Thyroid gland (tissue), 4 donors: Measurements from ENCODE around the gene LRRC41. TPM values are rescaled to one million over a fixed set of nuclear protein-coding genes. Genes with fewer than 3 reads are reported as not detected.

Source experiments
- DNase-seq, 2 donors: peaks; one replicate each; pipeline ENCODE4 v3.0.0-alpha.2; 2019
- H3K27ac ChIP-seq, 3 donors: fragments of 200-600 bp; sonication (generic); 1 replicate in 2 of 3; 2 replicates in 1 of 3; pipeline ENCODE4 v1.5.1; 2016 to 2019; ENCODE audit warnings: mild to moderate bottlenecking in 1 of 3, moderate library complexity in 1 of 3
- H3K27me3 ChIP-seq: fragments of 200-600 bp; sonication (generic); one replicate; pipeline ENCODE4 v1.5.1; 2019
- H3K36me3 ChIP-seq, 2 donors: fragments of 200-600 bp; sonication (generic); one replicate each; pipeline ENCODE4 v1.5.1; 2016 to 2019
- H3K4me1 ChIP-seq, 2 donors: fragments of 200-600 bp; sonication (generic); one replicate each; pipeline ENCODE4 v1.5.1; 2017 to 2019
- H3K4me3 ChIP-seq, 3 donors: fragments of 200-600 bp; sonication (generic); replicated peaks in 1 of 3; 1 replicate in 2 of 3; 2 replicates in 1 of 3; pipeline ENCODE4 v1.5.1; 2016; ENCODE audit warnings: mild to moderate bottlenecking in 1 of 3
- H3K9me3 ChIP-seq: fragments of 200-600 bp; sonication (generic); one replicate; pipeline ENCODE4 v1.5.1; 2017
- CTCF ChIP-seq, 6 experiments: fragments of 200-600 bp in 3 of 6; fragments of 450-650 bp in 3 of 6; sonication (generic) in 3 of 6; IDR thresholded peaks; one replicate each; pipeline ENCODE4 v1.5.1; 2016 to 2019; ENCODE audit warnings: antibody characterized with exemption in 6 of 6, mild to moderate bottlenecking in 2 of 6, inconsistent platforms in 1 of 6, moderate library complexity in 1 of 6
- POLR2A ChIP-seq, 2 donors: fragments of 450-650 bp; IDR thresholded peaks; one replicate each; pipeline ENCODE4 v1.6.1; 2017; ENCODE audit warnings: antibody characterized with exemption in 2 of 2, mild to moderate bottlenecking in 2 of 2, moderate library complexity in 1 of 2
- WGBS, 2 donors: methylation state at CpG; one replicate each; pipeline ENCODE4 v1.1.5; 2017; 5-methylcytosine and 5-hydroxymethylcytosine counted together
- intact Hi-C: fragments of 100-400 bp; cut with DNase I; formaldehyde crosslinking; loops from one replicate; pipeline ENCODE4 v1.15.1; 2023
- total RNA-seq, 4 donors: library from RNA; depleted of rRNA; stranded (reverse); fragments of >200 nt; gene quantifications; one replicate each; pipeline ENCODE4 v1.2.3, GENCODE V29; 2016

LRRC41 gene
- total RNA-seq, 4 donors from 2014 or later, result 73.5 to 111 (median 99.4) TPM

GRCh38 chr1:46343705-46344104, 40.3 kb upstream of the LRRC41 start:
- no peak overlapping the region for H3K27ac ChIP-seq
- TF ChIP-seq CTCF (IDR thresholded peaks at IDR 0.05), result no peak
- TF ChIP-seq POLR2A (IDR thresholded peaks at IDR 0.05), result no peak
- H3K4me3 ChIP-seq, result no peak overlapping the region
- 90 to 93% methylated on average over 4 of the region's 4 CpGs for WGBS, 2 donors
- DNase-seq, result no peak
- H3K36me3 ChIP-seq, result peaks cover 21 to 24% of the 10 kb centered on the region in 2 donors
- intact Hi-C loops, result loop anchor here (5.0 kb wide), 1 partner anchor 41 kb away; the partner anchor contains the start of genes LRRC41 and UQCRH
- peaks cover 0 to 14% of the 10 kb centered on the region in 2 donors for H3K4me1 ChIP-seq
- no peaks in the 10 kb centered on the region for H3K27me3 ChIP-seq
- H3K9me3 ChIP-seq, result no peaks in the 10 kb centered on the region

GRCh38 chr1:46343351-46343695, 39.9 kb upstream of the LRRC41 start:
- Histone ChIP-seq H3K27ac (no peak overlapping the region), H3K9me3 (no peaks in the 10 kb centered on the region), H3K36me3 (peaks cover 21 to 24% of the 10 kb centered on the region in 2 donors), H3K4me1 (peaks cover 0 to 14% of the 10 kb centered on the region in 2 donors), H3K4me3 (no peak overlapping the region), H3K27me3 (no peaks in the 10 kb centered on the region)
- no peak for TF ChIP-seq POLR2A (IDR thresholded peaks at IDR 0.05)
- TF ChIP-seq CTCF (IDR thresholded peaks at IDR 0.05), result no peak
- 90 to 91% methylated on average over 4 of the region's 4 CpGs for WGBS, 2 donors
- intact Hi-C loops, result loop anchor here (5.0 kb wide), 1 partner anchor 41 kb away; the partner anchor contains the start of genes LRRC41 and UQCRH
- DNase-seq, result no peak

GRCh38 chr1:46342677-46343350, 39.4 kb upstream of the LRRC41 start:
- WGBS, 2 donors, result 94 to 96% methylated on average over 8 of the region's 8 CpGs
- no peaks in the 10 kb centered on the region for H3K27me3 ChIP-seq
- no peak overlapping the region for H3K27ac ChIP-seq
- DNase-seq, result no peak
- TF ChIP-seq CTCF (IDR thresholded peaks at IDR 0.05), result no peak
- no peak for TF ChIP-seq POLR2A (IDR thresholded peaks at IDR 0.05)
- H3K4me1 ChIP-seq, result peaks cover 0 to 12% of the 10 kb centered on the region in 2 donors
- H3K36me3 ChIP-seq, result peaks cover 21 to 24% of the 10 kb centered on the region in 2 donors
- H3K4me3 ChIP-seq, result no peak overlapping the region
- intact Hi-C loops, result loop anchor here (5.0 kb wide), 1 partner anchor 41 kb away; the partner anchor contains the start of genes LRRC41 and UQCRH
- no peaks in the 10 kb centered on the region for H3K9me3 ChIP-seq

- H3K9me3 ChIP-seq, result no peaks in the 10 kb centered on the region
- TF ChIP-seq CTCF (IDR thresholded peaks at IDR 0.05), result no peak
- TF ChIP-seq POLR2A (IDR thresholded peaks at IDR 0.05), result no peak
- intact Hi-C loops, result loop anchor here (5.0 kb wide), 1 partner anchor 40 kb away; the partner anchor contains the start of genes LRRC41 and UQCRH
- DNase-seq, result no peak
- 91 to 93% methylated on average over 6 of the region's 6 CpGs for WGBS, 2 donors
- peak overlapping the region in 2 of 3 donors; percentile 28 to 98 for H3K27ac ChIP-seq
- peaks cover 0 to 6% of the 10 kb centered on the region in 2 donors for H3K4me1 ChIP-seq
- no peak overlapping the region for H3K4me3 ChIP-seq
- H3K36me3 ChIP-seq, result peaks cover 20 to 21% of the 10 kb centered on the region in 2 donors
- H3K27me3 ChIP-seq, result no peaks in the 10 kb centered on the region
Measured at GRCh38 chr1:46342084-46342656, 38.8 kb upstream of the LRRC41 start.
